GM12875 (cell line): Measurements from ENCODE around the gene C2orf76.

Experiments used
- H3K4me3 ChIP-seq: one replicate; pipeline ENCODE4 v1.5.1; 2011; ENCODE audit warnings: low read depth, low read length, control low read depth
- TF ChIP-seq, protein P1 (sequence below): IDR thresholded peaks from 2 replicates; pipeline ENCODE4 v1.5.1; 2011; ENCODE audit warnings: low read depth, mild to moderate bottlenecking, control low read depth, inconsistent platforms, low read length, moderate library complexity, borderline replicate concordance; ENCODE audit not compliant: insufficient read depth

The C2orf76 gene

DNA sequence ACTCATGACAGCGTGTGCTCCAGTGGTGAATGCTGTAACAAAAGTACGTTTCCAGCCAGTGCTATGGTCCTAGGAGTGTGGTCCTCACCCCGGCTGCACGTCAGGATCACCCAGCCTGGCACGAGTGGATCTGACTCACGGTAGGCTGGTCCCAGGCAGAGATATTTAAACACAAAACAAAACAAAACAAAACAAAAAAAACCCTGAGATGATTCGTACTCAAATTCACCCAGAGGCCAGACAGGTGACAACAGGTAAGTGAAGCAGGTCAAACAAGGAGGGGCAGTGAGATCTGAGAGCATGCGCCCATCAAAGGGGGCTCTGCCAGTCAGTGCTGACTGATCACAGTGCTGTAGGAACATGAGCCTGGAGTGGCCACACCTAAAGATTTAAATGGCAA is 43.2 kb downstream of the C2orf76 start:
- TF ChIP-seq, protein P1, sequence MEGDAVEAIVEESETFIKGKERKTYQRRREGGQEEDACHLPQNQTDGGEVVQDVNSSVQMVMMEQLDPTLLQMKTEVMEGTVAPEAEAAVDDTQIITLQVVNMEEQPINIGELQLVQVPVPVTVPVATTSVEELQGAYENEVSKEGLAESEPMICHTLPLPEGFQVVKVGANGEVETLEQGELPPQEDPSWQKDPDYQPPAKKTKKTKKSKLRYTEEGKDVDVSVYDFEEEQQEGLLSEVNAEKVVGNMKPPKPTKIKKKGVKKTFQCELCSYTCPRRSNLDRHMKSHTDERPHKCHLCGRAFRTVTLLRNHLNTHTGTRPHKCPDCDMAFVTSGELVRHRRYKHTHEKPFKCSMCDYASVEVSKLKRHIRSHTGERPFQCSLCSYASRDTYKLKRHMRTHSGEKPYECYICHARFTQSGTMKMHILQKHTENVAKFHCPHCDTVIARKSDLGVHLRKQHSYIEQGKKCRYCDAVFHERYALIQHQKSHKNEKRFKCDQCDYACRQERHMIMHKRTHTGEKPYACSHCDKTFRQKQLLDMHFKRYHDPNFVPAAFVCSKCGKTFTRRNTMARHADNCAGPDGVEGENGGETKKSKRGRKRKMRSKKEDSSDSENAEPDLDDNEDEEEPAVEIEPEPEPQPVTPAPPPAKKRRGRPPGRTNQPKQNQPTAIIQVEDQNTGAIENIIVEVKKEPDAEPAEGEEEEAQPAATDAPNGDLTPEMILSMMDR, result no peak
- H3K4me3 ChIP-seq, result no peak overlapping the region

DNA sequence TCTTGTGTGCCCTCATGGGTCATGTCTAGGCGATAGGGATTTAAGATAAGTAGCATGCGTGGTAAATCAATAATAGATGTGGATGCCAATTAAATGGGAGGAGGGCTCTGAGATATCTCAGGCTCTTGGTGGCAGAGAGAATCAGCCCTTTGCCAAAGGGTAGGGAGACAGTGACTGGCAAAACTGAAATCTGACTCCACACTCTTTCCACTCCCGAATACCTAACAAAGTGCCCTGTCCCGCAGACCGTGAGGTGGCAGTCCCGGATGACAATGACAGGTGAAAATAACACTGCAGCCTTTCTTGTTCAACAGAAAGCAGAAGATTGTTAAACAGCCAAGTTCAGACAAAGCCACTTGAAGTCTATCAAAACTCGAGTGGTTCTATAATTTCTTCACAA is 47.0 kb downstream of the C2orf76 start:
- H3K4me3 ChIP-seq, result no peak overlapping the region
- TF ChIP-seq, protein P1, result no peak

DNA sequence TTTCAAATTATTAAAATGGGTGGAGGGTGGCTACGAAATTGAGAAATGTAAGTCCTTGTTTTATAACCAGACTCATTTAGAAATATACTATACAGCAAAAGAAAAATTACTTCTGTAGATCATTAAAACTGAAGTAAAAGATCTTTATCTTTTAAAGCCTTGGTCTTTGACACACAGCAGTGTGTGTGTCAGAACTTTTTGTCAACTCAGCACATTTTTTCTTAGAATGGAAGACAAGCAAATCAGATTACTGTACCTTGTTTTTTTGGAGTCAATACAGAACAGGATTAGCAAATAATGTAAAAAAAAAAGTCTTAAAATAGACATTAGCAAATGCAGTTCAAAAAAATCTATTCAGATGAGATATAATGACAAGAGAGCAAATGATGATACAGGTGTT is 49.1 kb downstream of the C2orf76 start:
- H3K4me3 ChIP-seq, result no peak overlapping the region
- TF ChIP-seq, protein P1, result no peak

DNA sequence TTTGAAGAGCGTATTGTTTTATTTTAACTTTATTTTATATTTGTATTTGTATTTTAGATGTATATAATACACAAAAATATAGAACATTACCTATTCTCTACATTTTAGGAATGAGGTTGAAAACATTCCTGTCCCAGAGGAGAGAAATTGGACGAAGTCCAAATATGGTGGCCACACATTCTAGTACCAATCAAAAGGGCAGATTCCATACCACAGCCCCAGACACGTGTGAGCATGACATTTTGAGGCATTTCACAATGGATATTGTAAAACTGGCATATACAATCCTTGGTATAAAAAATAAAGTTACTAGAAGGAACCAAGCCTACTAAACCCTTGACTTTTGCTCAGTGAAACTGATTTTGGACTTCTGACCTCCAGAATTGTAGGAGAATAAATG is 50.6 kb downstream of the C2orf76 start:
- TF ChIP-seq, protein P1, result no peak
- H3K4me3 ChIP-seq, result no peak overlapping the region

DNA sequence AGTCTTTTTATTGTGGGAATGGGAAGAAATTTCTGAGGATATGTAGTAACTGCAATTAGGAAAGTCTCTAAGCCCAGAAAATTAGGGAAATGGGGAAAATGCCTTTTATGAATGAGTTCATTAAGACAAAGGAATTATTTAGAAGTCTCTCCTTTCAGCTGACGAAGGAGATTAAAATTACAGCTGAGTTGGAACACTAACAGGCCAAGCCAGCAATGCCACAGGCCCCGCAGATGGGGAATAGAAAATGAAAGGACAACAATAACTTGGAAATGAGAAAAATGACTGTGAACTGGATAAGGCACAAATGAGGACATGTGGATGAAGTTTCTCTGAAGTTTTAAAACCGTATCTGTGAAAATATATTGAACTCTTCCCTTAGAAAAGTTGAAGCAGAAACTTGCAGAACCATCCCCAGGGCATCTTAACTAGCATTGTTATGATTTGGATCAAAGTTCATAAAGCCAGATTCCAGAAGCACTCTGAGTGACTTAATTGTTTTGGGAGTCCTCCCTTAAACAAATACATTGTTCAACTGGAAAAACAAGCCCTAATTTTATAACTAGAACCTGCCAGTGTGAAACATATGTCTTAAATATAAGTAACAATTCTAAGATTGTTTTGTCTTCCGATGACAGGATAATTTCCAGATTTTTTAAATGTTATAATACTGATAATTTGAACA is 51.3 kb downstream of the C2orf76 start:
- TF ChIP-seq, protein P1, result no peak
- no peak overlapping the region for H3K4me3 ChIP-seq

DNA sequence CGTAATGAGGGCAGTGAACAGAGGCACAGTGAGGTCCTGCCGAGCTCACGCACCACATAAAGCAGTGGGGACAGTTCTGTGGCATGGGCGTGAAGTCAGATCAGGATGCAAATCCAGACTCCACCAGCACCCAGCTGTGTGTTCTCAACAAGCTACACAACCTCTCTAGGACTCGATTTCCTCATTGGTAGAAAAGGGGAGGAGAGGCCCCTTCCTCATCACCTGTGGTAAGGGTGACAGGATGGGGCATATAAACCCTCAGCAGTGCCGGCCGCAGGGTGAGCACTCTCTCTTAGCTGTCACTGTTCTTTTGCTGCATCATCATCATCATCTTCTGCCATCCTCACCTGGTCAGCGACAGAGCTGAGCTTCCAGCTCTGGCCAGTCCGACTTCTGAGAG is 54.8 kb downstream of the C2orf76 start:
- TF ChIP-seq, protein P1, result no peak
- no peak overlapping the region for H3K4me3 ChIP-seq

DNA sequence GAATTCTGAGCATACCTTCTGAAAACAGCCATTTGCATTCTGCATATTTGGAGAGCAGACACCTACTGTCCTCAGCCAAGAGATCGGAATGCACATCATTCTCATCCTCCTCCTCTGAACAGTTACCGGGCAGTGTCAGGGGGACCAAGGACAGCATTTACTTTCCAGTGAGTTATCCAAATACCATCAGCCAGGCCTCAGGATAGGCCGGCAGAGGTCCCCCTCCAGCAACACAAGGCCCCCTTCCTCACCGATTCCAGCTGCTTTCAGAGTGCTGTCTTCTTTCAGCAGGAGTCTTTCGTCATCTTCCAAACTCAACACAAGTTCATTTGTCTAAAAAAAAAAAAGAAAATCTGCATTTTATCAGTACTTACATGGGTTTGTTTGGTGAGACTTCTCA is 55.3 kb downstream of the C2orf76 start:
- no peak overlapping the region for H3K4me3 ChIP-seq
- TF ChIP-seq, protein P1, result no peak
